C4-2B (cell line): ENCODE data around the gene RHBDF2.

Source experiments
- ZFX ChIP-seq: fragments of 450-650 bp; IDR thresholded peaks from 2 replicates; pipeline ENCODE4 v1.6.1; 2017
- TF ChIP-seq, protein P1 (sequence below): fragments of 450-650 bp; conservative IDR thresholded peaks from 2 replicates; pipeline ENCODE4 v1.5.1; 2017; ENCODE audit warnings: mild to moderate bottlenecking

DNA sequence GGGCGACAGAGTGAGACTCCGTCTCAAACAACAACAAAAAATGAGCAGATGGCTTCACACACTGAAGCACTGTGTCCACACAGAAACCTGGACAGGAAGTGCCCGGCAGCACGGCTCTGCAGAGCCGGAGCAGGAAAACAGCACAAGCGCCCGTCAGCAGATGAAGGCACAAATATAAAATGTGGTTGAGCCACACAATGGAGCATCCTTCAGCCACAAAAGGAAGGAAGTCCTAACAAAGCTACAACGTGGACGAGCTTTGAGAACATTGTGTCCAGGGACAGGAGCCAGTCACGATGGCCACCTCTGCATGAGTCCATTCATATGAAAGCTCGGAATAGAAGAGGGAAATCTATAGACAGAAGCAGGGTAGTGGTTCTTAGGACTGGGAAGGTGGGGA, 15.7 kb downstream of the RHBDF2 start:
- TF ChIP-seq, protein P1, sequence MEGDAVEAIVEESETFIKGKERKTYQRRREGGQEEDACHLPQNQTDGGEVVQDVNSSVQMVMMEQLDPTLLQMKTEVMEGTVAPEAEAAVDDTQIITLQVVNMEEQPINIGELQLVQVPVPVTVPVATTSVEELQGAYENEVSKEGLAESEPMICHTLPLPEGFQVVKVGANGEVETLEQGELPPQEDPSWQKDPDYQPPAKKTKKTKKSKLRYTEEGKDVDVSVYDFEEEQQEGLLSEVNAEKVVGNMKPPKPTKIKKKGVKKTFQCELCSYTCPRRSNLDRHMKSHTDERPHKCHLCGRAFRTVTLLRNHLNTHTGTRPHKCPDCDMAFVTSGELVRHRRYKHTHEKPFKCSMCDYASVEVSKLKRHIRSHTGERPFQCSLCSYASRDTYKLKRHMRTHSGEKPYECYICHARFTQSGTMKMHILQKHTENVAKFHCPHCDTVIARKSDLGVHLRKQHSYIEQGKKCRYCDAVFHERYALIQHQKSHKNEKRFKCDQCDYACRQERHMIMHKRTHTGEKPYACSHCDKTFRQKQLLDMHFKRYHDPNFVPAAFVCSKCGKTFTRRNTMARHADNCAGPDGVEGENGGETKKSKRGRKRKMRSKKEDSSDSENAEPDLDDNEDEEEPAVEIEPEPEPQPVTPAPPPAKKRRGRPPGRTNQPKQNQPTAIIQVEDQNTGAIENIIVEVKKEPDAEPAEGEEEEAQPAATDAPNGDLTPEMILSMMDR: no peak
- TF ChIP-seq ZFX: no peak
